Neural cell (in vitro differentiated cells): ENCODE data around the gene SLC26A2.

ENCODE experiments used
- CTCF ChIP-seq: fragments of 450-650 bp; IDR thresholded peaks from 2 replicates; pipeline ENCODE4 v1.5.1; 2014; ENCODE audit warnings: antibody characterized with exemption, mild to moderate bottlenecking, moderate library complexity; ENCODE audit not compliant: poor library complexity, severe bottlenecking
- EP300 ChIP-seq: fragments of 450-650 bp; conservative IDR thresholded peaks from 2 replicates; pipeline ENCODE4 v1.6.1; 2014; ENCODE audit warnings: antibody characterized with exemption, mild to moderate bottlenecking, moderate library complexity; ENCODE audit not compliant: poor library complexity, severe bottlenecking

- no peak for TF ChIP-seq CTCF
- no peak for TF ChIP-seq EP300
Measured at GRCh38 chr5:150022681-150023080, 62.1 kb downstream of the SLC26A2 start.
